Nephron progenitor cell (in vitro differentiated cells): ENCODE results near the gene LRRTM3.

ENCODE experiments used
- DNase-seq: peaks from one replicate; pipeline ENCODE4 v3.0.0; 2021
- H3K27ac Mint-ChIP-seq: 2 replicates; pipeline ENCODE4 v1.8.0; 2021; ENCODE audit warnings: mild to moderate bottlenecking, moderate library complexity, mixed read lengths
- H3K27me3 Mint-ChIP-seq: 2 replicates; pipeline ENCODE4 v1.8.0; 2021; ENCODE audit warnings: mild to moderate bottlenecking, low read depth, mixed read lengths; ENCODE audit not compliant: poor library complexity
- H3K36me3 Mint-ChIP-seq: 2 replicates; pipeline ENCODE4 v1.8.0; 2021; ENCODE audit warnings: low read depth, mixed read lengths
- H3K4me1 Mint-ChIP-seq: 2 replicates; pipeline ENCODE4 v1.8.0; 2021; ENCODE audit warnings: mixed read lengths
- H3K4me3 Mint-ChIP-seq: 2 replicates; pipeline ENCODE4 v1.8.0; 2021; ENCODE audit warnings: mild to moderate bottlenecking, moderate library complexity, mixed read lengths
- H3K9me3 Mint-ChIP-seq: 2 replicates; pipeline ENCODE4 v1.8.0; 2021; ENCODE audit warnings: mild to moderate bottlenecking, moderate library complexity, mixed read lengths
- TF ChIP-seq, protein P1 (sequence below): fragments of 200-600 bp; sonication (generic); IDR thresholded peaks from 2 replicates; pipeline ENCODE4 v1.5.0; 2021; ENCODE audit warnings: antibody characterized with exemption

Gene LRRTM3

DNA sequence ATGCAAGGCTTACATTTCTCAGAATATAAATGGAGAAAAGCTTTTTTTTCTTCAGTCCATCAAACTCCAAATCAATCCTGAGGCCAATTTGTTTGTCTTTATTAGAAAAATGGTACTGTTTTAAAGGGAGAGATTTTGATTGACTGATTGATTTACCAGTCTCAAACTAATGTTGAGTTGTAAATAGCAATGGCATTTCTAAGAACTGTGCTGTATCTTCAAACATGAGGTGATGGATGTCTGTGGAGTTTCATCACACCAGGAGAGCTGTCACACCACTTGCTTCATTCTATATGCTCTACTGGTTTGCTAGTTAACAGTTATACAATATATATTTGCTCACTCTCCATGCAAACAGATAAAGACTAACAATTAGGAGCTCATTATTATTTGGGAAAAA is 39.0 kb upstream of the LRRTM3 start:
- Mint-ChIP-seq H3K27me3 (no peaks in the 10 kb centered on the region), H3K36me3 (no peaks in the 10 kb centered on the region), H3K9me3 (no peaks in the 10 kb centered on the region), H3K27ac (no peak overlapping the region), H3K4me1 (no peaks in the 10 kb centered on the region), H3K4me3 (no peak overlapping the region)
- TF ChIP-seq, protein P1, sequence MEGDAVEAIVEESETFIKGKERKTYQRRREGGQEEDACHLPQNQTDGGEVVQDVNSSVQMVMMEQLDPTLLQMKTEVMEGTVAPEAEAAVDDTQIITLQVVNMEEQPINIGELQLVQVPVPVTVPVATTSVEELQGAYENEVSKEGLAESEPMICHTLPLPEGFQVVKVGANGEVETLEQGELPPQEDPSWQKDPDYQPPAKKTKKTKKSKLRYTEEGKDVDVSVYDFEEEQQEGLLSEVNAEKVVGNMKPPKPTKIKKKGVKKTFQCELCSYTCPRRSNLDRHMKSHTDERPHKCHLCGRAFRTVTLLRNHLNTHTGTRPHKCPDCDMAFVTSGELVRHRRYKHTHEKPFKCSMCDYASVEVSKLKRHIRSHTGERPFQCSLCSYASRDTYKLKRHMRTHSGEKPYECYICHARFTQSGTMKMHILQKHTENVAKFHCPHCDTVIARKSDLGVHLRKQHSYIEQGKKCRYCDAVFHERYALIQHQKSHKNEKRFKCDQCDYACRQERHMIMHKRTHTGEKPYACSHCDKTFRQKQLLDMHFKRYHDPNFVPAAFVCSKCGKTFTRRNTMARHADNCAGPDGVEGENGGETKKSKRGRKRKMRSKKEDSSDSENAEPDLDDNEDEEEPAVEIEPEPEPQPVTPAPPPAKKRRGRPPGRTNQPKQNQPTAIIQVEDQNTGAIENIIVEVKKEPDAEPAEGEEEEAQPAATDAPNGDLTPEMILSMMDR = no peak
- DNase-seq = no peak

DNA sequence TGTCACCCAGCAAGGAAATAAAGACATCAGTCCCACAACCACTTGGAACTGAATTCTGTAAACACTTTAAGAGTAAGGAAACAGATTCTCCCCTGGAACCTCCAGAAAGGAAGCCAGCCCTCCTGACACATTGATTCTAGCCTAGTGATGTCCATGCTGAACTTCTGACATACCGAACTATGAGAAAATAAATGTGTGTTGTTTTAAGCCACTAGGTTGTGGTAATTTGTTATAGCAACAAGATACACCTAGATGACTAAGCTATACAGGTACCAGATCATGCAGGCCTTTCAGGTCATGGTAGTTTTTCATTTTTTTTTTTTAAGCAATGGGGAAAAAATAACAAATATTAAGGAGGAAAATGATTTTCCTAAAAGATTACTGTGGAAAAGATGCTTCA is 37.6 kb upstream of the LRRTM3 start:
- no peaks in the 10 kb centered on the region for H3K36me3 Mint-ChIP-seq
- TF ChIP-seq, protein P1 = no peak
- H3K27me3 Mint-ChIP-seq = no peaks in the 10 kb centered on the region
- H3K27ac Mint-ChIP-seq = no peak overlapping the region
- no peak for DNase-seq
- no peak overlapping the region for H3K4me3 Mint-ChIP-seq
- H3K4me1 Mint-ChIP-seq = no peaks in the 10 kb centered on the region
- H3K9me3 Mint-ChIP-seq = no peaks in the 10 kb centered on the region

DNA sequence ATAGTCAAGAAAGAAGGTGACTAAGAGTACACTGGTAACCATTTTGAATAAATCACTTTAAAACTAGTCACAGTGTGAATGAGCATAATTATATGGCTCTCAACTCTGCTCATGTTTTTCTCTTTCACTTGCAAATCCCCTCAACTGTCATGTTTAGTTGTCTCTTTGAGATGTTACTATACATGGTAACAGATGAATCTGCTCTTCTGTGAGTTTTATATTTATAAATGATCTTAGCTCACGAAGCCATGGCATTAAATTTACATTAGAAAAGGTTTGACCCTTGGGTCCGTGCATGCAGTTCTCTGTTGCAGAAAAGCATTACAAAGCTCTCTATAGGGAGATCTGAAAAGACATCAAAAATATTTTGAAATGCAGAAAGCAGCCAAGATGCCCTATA is 33.0 kb upstream of the LRRTM3 start:
- DNase-seq = no peak
- H3K27me3 Mint-ChIP-seq = no peaks in the 10 kb centered on the region
- TF ChIP-seq, protein P1 = no peak
- H3K4me1 Mint-ChIP-seq = no peaks in the 10 kb centered on the region
- H3K4me3 Mint-ChIP-seq = no peak overlapping the region
- no peak overlapping the region for H3K27ac Mint-ChIP-seq
- peaks cover 3% of the 10 kb centered on the region for H3K9me3 Mint-ChIP-seq
- no peaks in the 10 kb centered on the region for H3K36me3 Mint-ChIP-seq

DNA sequence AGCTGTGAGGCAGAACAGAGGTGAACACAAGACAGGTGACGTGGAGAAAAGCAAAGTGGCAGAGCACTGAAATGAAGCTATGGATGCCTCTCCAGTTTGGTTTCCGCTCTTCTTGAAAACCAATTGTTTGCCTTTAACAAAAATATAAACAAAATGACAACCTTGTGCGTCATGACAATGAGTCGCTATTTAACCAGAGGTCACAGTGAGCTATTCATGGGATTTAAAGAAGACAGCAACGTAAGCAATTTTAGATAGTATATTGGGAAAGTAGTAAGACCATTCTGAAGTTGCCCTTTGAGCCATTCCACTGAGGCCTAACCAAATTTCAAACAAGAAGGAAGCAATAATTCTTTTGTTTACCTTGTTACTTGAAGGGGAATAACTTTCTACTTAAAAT is 15.2 kb upstream of the LRRTM3 start:
- Mint-ChIP-seq H3K4me3 (no peak overlapping the region), H3K27ac (no peak overlapping the region), H3K9me3 (no peaks in the 10 kb centered on the region), H3K4me1 (no peaks in the 10 kb centered on the region), H3K27me3 (no peaks in the 10 kb centered on the region), H3K36me3 (no peaks in the 10 kb centered on the region)
- TF ChIP-seq, protein P1 = no peak
- DNase-seq = no peak

DNA sequence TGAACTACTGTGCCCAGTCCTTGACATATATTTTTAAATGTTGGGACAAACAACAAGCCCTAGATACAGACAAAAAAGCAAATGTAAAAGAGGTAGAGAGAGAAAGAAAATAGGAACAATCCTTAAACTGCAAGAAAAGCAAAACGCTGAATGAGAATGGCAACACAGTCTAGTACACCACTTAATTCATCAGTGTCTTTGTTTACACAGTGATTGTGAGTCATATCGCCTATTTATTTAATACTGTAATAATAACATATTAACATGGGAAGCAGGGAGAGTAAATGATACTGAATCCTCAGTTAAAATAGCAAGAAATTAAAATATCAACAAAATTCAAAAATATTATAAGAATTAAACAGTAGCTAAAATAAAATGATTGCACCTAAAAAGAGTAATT is 9.8 kb upstream of the LRRTM3 start:
- no peak for DNase-seq
- no peak overlapping the region for H3K27ac Mint-ChIP-seq
- H3K27me3 Mint-ChIP-seq = no peaks in the 10 kb centered on the region
- no peak overlapping the region for H3K4me3 Mint-ChIP-seq
- no peaks in the 10 kb centered on the region for H3K4me1 Mint-ChIP-seq
- H3K36me3 Mint-ChIP-seq = no peaks in the 10 kb centered on the region
- TF ChIP-seq, protein P1 = no peak
- no peaks in the 10 kb centered on the region for H3K9me3 Mint-ChIP-seq

DNA sequence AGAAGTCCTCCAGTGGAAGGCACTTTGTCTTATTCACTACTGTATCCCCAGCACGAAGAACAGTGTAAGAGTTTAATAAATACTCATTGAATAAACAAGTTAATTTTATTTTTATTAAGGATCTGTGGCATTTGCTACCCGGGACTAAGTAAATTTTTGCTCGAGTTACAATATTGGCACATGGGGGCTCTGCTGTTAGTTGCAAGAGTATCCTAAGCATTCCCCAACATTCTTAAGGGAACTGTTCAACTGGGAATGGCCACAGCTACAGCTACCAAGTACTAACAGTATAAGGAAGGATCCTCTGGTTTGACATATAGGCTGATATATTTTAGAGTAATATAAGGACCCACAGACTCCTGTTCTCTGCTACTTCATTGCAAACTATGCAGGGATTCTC is 8.7 kb upstream of the LRRTM3 start:
- no peak overlapping the region for H3K27ac Mint-ChIP-seq
- no peaks in the 10 kb centered on the region for H3K4me1 Mint-ChIP-seq
- H3K4me3 Mint-ChIP-seq = no peak overlapping the region
- TF ChIP-seq, protein P1 = no peak
- H3K36me3 Mint-ChIP-seq = no peaks in the 10 kb centered on the region
- no peaks in the 10 kb centered on the region for H3K9me3 Mint-ChIP-seq
- H3K27me3 Mint-ChIP-seq = no peaks in the 10 kb centered on the region
- DNase-seq = no peak
